ENCODE measurements around the gene TMEM72.

DNA sequence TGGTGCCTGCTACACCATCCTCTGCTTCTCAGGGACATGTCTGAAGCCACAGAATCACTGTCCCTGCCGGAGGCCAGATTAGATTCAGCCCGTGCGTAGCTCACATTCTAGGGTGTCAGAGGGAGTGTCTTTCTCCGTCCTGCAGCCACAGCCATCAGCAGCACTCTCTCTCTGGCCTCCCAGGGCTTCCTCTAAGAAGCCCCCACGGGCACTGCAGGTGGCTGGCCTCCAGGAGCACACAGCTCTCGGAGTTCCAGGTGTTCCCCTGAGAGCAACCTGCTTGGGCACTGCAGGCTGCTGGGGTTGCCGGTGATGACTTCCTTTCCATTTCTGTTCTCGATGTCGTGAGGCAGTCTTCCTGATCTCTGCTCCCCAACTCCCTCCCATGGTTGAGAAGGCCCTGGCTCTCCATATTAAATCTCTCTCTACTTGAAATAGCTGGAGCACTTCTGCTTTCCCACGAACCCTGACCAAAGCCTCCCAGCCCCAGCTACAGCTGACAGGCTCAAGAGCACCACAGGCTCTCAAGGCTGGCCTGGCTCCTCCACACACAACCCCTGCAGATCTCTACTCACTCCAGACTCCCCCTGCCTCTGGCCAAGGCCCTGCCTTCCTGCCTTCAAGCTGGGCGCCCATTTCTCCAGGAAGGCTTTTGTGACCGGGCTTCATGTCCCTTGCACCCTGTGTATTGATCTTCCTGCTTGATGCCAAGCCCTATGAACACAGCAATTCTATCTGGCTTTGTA, 49.0 kb upstream of the TMEM72 start:
- TF ChIP-seq CTCF (conservative IDR thresholded peaks at IDR 0.05; ENCODE audit: low read depth, low read length) = no peak
- no peak for TF ChIP-seq EZH2 (IDR thresholded peaks at IDR 0.05; ENCODE audit: low read length, unreplicated experiment)
- no peak for TF ChIP-seq EZH2phosphoT487 (IDR thresholded peaks at IDR 0.05; ENCODE audit: borderline replicate concordance, low read length)

Measured in PC-3 (cell line).